Measurements from ENCODE around the gene RNF182.

DNA sequence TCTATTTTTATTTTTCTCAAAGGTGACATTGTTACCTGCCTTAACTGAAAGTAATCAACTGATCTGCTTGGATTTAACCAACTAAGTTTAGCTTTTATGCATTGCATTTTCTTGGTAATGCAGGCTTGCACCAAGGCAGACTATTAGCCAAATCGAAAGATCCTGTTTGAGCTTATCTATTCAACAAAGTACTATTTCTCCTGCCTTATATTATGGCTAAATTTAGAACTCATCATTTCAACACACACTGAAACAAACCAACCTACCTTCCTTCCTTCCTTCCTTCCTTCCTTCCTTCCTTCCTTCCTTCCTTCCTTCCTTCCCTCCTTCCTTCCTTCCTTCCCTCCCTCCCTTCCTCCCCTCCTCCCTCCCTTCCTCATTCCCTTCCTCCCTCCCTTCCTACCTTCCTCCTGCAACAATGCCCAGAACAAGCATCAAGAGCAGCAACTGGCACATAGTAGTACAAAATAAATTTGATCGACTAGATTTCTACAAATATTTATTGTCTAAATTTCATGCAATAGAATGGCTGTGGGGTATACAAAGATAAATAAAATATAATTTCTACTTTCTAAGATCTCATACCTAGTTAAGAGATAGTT lies 17.0 kb upstream of the RNF182 start:
- TF ChIP-seq RARB (CRISPR knock-in tag; IDR thresholded peaks at IDR 0.05): no peak
- no peak for TF ChIP-seq EHMT2 (IDR thresholded peaks at IDR 0.05; ENCODE audit: low read depth)
- TF ChIP-seq JUN (IDR thresholded peaks at IDR 0.05): no peak
- TF ChIP-seq POLR2A (IDR thresholded peaks at IDR 0.05; ENCODE audit: low read length): no peak
- TF ChIP-seq PHF8 (IDR thresholded peaks at IDR 0.05; ENCODE audit: borderline replicate concordance, low read depth): no peak
- TF ChIP-seq SMC3 (IDR thresholded peaks at IDR 0.05): no peak
- TF ChIP-seq, protein P1, sequence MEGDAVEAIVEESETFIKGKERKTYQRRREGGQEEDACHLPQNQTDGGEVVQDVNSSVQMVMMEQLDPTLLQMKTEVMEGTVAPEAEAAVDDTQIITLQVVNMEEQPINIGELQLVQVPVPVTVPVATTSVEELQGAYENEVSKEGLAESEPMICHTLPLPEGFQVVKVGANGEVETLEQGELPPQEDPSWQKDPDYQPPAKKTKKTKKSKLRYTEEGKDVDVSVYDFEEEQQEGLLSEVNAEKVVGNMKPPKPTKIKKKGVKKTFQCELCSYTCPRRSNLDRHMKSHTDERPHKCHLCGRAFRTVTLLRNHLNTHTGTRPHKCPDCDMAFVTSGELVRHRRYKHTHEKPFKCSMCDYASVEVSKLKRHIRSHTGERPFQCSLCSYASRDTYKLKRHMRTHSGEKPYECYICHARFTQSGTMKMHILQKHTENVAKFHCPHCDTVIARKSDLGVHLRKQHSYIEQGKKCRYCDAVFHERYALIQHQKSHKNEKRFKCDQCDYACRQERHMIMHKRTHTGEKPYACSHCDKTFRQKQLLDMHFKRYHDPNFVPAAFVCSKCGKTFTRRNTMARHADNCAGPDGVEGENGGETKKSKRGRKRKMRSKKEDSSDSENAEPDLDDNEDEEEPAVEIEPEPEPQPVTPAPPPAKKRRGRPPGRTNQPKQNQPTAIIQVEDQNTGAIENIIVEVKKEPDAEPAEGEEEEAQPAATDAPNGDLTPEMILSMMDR (IDR thresholded peaks at IDR 0.05): no peak
- TF ChIP-seq, protein P2, sequence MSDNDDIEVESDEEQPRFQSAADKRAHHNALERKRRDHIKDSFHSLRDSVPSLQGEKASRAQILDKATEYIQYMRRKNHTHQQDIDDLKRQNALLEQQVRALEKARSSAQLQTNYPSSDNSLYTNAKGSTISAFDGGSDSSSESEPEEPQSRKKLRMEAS (IDR thresholded peaks at IDR 0.05): no peak
- TF ChIP-seq MAZ (IDR thresholded peaks at IDR 0.05; ENCODE audit: borderline replicate concordance, low read depth, low read length): no peak
- TF ChIP-seq, protein P3, sequence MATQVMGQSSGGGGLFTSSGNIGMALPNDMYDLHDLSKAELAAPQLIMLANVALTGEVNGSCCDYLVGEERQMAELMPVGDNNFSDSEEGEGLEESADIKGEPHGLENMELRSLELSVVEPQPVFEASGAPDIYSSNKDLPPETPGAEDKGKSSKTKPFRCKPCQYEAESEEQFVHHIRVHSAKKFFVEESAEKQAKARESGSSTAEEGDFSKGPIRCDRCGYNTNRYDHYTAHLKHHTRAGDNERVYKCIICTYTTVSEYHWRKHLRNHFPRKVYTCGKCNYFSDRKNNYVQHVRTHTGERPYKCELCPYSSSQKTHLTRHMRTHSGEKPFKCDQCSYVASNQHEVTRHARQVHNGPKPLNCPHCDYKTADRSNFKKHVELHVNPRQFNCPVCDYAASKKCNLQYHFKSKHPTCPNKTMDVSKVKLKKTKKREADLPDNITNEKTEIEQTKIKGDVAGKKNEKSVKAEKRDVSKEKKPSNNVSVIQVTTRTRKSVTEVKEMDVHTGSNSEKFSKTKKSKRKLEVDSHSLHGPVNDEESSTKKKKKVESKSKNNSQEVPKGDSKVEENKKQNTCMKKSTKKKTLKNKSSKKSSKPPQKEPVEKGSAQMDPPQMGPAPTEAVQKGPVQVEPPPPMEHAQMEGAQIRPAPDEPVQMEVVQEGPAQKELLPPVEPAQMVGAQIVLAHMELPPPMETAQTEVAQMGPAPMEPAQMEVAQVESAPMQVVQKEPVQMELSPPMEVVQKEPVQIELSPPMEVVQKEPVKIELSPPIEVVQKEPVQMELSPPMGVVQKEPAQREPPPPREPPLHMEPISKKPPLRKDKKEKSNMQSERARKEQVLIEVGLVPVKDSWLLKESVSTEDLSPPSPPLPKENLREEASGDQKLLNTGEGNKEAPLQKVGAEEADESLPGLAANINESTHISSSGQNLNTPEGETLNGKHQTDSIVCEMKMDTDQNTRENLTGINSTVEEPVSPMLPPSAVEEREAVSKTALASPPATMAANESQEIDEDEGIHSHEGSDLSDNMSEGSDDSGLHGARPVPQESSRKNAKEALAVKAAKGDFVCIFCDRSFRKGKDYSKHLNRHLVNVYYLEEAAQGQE (IDR thresholded peaks at IDR 0.05): no peak
- TF ChIP-seq CHD2 (IDR thresholded peaks at IDR 0.05; ENCODE audit: low read length, partially characterized antibody): no peak
- TF ChIP-seq NFE2L2 (conservative IDR thresholded peaks at IDR 0.05; ENCODE audit: low read length): no peak

Measured in A549 (cell line).